Subcutaneous abdominal adipose tissue (tissue), 5 donors: ENCODE results near the gene AASDHPPT.
A peak's percentile ranks its signal among the peaks of the same experiment; 100 is the strongest.

Source experiments
- H3K27ac ChIP-seq: one replicate; pipeline ENCODE4 v1.7.0; 2013; ENCODE audit warnings: low read depth, mild to moderate bottlenecking, inconsistent platforms, low read length, moderate library complexity
- H3K27me3 ChIP-seq, 5 donors: one replicate each; pipeline ENCODE4 v1.7.0; 2013; ENCODE audit warnings: low read length in 5 of 5, inconsistent platforms in 1 of 5; ENCODE audit not compliant: control insufficient read depth in 5 of 5, insufficient read depth in 4 of 5
- H3K36me3 ChIP-seq, 5 donors: one replicate each; pipeline ENCODE4 v1.7.0; 2013; ENCODE audit warnings: low read length in 5 of 5; ENCODE audit not compliant: control insufficient read depth in 5 of 5, insufficient read depth in 5 of 5
- H3K4me1 ChIP-seq, 5 donors: one replicate each; pipeline ENCODE4 v1.7.0; 2013; ENCODE audit warnings: low read length in 5 of 5, mild to moderate bottlenecking in 3 of 5, moderate library complexity in 1 of 5; ENCODE audit not compliant: control insufficient read depth in 5 of 5, insufficient read depth in 5 of 5
- H3K4me3 ChIP-seq, 5 donors: one replicate each; pipeline ENCODE4 v1.7.0; 2013; ENCODE audit warnings: low read length in 5 of 5, low read depth in 1 of 5
- H3K9ac ChIP-seq, 5 donors: one replicate each; pipeline ENCODE4 v1.7.0; 2013; ENCODE audit warnings: low read length in 5 of 5, mild to moderate bottlenecking in 4 of 5, moderate library complexity in 3 of 5
- H3K9me3 ChIP-seq, 5 donors: one replicate each; pipeline ENCODE4 v1.7.0; 2013; ENCODE audit warnings: low read length in 5 of 5; ENCODE audit not compliant: control insufficient read depth in 5 of 5
- donor health status: healthy.
- donor health status: healthy.
- donor health status: healthy.
- donor health status: healthy.
- donor health status: healthy.

The AASDHPPT gene

GRCh38 chr11:106082096-106082495, 4.6 kb downstream of the AASDHPPT start:
- Histone ChIP-seq H3K9me3 (no peaks in the 10 kb centered on the region), H3K27ac (no peak overlapping the region), H3K9ac (peak overlapping the region in 1 of 5 donors; percentile 45), H3K4me1 (peaks cover 0 to 35% (median 20%) of the 10 kb centered on the region in 5 donors), H3K27me3 (no peaks in the 10 kb centered on the region), H3K4me3 (no peak overlapping the region), H3K36me3 (peaks cover 11 to 26% (median 21%) of the 10 kb centered on the region in 5 donors)

DNA sequence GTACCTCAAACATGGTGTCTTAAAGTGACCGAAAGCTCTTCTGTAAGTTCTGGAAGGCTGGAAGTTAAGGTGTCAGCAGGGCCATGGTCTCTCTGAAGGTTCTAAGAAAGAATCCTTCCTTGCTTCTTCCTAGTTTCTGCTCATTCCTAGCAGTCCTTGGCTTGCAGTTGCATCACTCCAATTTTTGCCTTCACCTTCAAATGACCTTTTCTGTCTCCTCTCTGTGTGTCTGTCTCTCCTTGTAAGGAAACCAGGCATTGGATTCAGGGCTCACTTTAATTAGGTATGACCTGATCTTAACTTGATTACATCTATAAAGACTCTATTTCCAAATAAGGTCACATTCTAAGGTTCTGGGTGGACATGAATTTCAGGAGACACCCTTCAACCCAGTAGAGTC, 8.7 kb downstream of the AASDHPPT start:
- H3K4me1 ChIP-seq = peaks cover 2 to 21% (median 12%) of the 10 kb centered on the region in 5 donors
- H3K27ac ChIP-seq = no peak overlapping the region
- no peaks in the 10 kb centered on the region for H3K27me3 ChIP-seq
- peaks cover 8 to 23% (median 15%) of the 10 kb centered on the region in 5 donors for H3K36me3 ChIP-seq
- H3K4me3 ChIP-seq = no peak overlapping the region
- H3K9ac ChIP-seq = no peak overlapping the region
- no peaks in the 10 kb centered on the region for H3K9me3 ChIP-seq

GRCh38 chr11:106086850-106087249, 9.4 kb downstream of the AASDHPPT start:
- Histone ChIP-seq H3K27me3 (no peaks in the 10 kb centered on the region), H3K9ac (no peak overlapping the region), H3K9me3 (no peaks in the 10 kb centered on the region), H3K36me3 (peaks cover 14 to 26% (median 19%) of the 10 kb centered on the region in 5 donors), H3K4me1 (peaks cover 2 to 16% (median 12%) of the 10 kb centered on the region in 5 donors), H3K4me3 (no peak overlapping the region), H3K27ac (no peak overlapping the region)

- Histone ChIP-seq H3K9ac (peak overlapping the region in 3 of 5 donors; percentile 6 to 28 (median 20)), H3K4me1 (peaks cover 2 to 14% (median 8%) of the 10 kb centered on the region in 5 donors), H3K27ac (no peak overlapping the region), H3K27me3 (no peaks in the 10 kb centered on the region), H3K9me3 (no peaks in the 10 kb centered on the region), H3K4me3 (no peak overlapping the region), H3K36me3 (peaks cover 18 to 30% (median 23%) of the 10 kb centered on the region in 5 donors)
Observed at GRCh38 chr11:106087815-106088435, 10.5 kb downstream of the AASDHPPT start.

DNA sequence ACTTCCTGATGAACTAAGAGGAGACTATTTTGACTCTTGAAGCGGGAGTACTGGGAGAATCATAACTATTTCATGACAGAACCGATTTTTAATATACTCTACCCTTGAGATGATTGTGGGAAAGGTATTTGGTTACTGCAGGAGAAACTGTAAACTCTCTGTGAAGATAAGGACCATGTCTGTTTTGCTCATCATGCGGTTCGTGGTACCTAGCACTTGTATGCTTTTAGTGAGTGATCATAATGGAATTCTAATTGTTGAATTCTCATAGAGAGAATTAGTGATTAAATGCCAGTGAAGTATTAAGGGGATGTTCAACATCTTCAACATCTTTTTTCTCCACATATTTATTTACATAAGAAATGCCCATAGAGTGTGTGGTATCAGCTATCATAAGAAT, 11.4 kb downstream of the AASDHPPT start:
- Histone ChIP-seq H3K4me3 (no peak overlapping the region), H3K27me3 (no peaks in the 10 kb centered on the region), H3K9me3 (no peaks in the 10 kb centered on the region), H3K36me3 (peaks cover 20 to 35% (median 28%) of the 10 kb centered on the region in 5 donors), H3K4me1 (peaks cover 2 to 14% (median 8%) of the 10 kb centered on the region in 5 donors), H3K27ac (no peak overlapping the region), H3K9ac (no peak overlapping the region)

DNA sequence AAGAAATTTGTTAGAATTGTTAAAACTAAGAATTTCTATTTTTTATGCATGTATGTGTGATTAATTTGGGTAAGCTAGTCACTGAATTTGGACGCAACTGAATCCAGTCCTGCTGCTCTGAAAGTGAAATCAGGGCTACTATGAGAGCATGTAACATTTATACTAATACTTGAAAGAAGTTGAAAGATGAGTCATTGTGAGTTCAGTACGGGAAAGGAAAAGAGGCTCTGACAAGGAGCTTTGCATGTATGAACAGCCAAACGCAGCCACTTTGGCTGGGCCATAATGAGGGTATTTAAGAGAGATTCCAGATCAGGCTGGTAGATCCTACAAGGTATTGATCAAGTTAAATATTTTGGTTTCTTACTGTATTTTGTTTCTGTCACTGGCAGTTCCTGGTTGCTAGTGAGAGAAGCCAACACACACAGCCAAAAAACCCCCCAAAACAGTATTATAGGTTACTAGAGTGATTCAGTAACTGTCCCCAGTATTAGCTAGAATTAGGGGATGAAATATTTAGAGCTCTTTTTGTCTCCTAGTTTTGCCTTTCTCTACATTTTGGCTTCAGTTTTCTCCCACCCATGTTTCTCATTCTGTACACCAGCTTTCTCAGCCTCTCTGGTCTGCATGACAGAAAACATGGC, 14.1 kb downstream of the AASDHPPT start:
- Histone ChIP-seq H3K4me3 (no peak overlapping the region), H3K9me3 (no peaks in the 10 kb centered on the region), H3K9ac (no peak overlapping the region), H3K27ac (no peak overlapping the region), H3K36me3 (peaks cover 36 to 53% (median 47%) of the 10 kb centered on the region in 5 donors), H3K27me3 (no peaks in the 10 kb centered on the region), H3K4me1 (peaks cover 2 to 14% (median 6%) of the 10 kb centered on the region in 5 donors)

DNA sequence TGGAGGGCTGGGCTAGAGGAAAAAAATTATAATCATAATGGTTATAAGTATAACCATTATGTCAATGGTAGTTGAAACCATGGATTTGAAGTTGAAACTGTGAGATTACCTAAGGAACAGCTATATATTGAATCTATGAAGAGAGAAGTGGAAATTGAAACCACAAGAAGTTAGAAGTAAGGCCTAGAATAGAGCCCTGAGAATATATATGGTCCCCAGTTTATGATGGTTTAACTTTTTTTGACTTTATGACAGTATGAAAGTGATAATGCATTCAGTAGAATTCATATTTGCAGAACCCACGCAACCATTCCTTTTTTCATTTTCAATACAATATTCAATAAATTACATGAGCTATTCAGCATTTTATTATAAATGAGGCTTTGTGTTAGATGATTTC, 15.0 kb downstream of the AASDHPPT start:
- Histone ChIP-seq H3K4me1 (peaks cover under 1 to 8% (median 4%) of the 10 kb centered on the region in 5 donors), H3K9me3 (no peaks in the 10 kb centered on the region), H3K9ac (no peak overlapping the region)

DNA sequence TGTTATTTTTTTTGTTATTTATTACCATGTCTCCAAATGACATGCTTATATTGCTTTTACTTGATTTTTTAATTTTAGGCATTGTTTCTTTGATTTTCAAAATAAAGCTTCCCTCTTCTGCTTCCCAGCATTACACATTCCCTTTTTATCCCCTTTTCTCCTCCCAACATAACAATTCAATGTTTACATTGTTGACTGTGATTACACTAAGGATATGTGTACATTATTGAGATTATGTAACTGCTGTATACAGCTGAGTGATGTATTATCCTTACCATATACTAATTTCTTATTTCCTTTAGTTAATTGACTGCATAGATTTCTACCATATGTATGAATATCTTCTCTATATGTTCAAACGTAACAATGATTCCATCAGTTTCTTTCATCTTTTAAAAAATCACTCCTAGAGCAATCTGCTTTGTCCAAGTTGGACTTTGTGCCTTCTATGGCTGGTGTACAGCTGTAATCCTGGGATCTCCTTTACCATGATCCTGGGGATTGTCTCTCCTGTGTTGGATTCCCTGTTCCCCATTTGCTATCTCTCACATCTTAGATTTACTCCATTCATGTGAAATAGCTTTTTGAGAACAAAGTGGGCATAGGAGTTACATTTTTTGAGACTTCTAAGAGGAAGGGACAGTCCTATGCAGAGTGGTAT, 21.6 kb downstream of the AASDHPPT start:
- Histone ChIP-seq H3K27me3 (no peaks in the 10 kb centered on the region), H3K4me1 (no peaks in the 10 kb centered on the region), H3K4me3 (no peak overlapping the region), H3K9ac (no peak overlapping the region), H3K27ac (no peak overlapping the region), H3K9me3 (no peaks in the 10 kb centered on the region), H3K36me3 (peaks cover 31 to 54% (median 41%) of the 10 kb centered on the region in 5 donors)

More for the DNA sequence above, 15.0 kb downstream of the AASDHPPT start:
- Histone ChIP-seq H3K36me3 (peaks cover 44 to 62% (median 55%) of the 10 kb centered on the region in 5 donors), H3K27me3 (no peaks in the 10 kb centered on the region), H3K27ac (no peak overlapping the region), H3K4me3 (no peak overlapping the region)

GRCh38 chr11:106101370-106101769, 23.9 kb downstream of the AASDHPPT start:
- H3K27ac ChIP-seq = no peak overlapping the region
- H3K36me3 ChIP-seq = peaks cover 15 to 34% (median 25%) of the 10 kb centered on the region in 5 donors
- no peak overlapping the region for H3K9ac ChIP-seq
- H3K9me3 ChIP-seq = no peaks in the 10 kb centered on the region
- no peak overlapping the region for H3K4me3 ChIP-seq
- no peaks in the 10 kb centered on the region for H3K4me1 ChIP-seq
- no peaks in the 10 kb centered on the region for H3K27me3 ChIP-seq

- H3K4me1 ChIP-seq = no peaks in the 10 kb centered on the region
- peaks cover 11 to 29% (median 21%) of the 10 kb centered on the region in 5 donors for H3K36me3 ChIP-seq
- no peak overlapping the region for H3K9ac ChIP-seq
- no peaks in the 10 kb centered on the region for H3K9me3 ChIP-seq
- no peak overlapping the region for H3K4me3 ChIP-seq
- no peak overlapping the region for H3K27ac ChIP-seq
- no peaks in the 10 kb centered on the region for H3K27me3 ChIP-seq
Observed at GRCh38 chr11:106101819-106102218, 24.4 kb downstream of the AASDHPPT start.
